Type B pancreatic cell (in vitro differentiated cells): ENCODE data around the gene RALGPS1. TPM values are rescaled to one million over a fixed set of nuclear protein-coding genes. Genes with fewer than 3 reads are reported as not detected.

Experiments
- DNase-seq: peaks from one replicate; pipeline ENCODE4 v3.0.0; 2021; ENCODE audit warnings: mixed read lengths; ENCODE audit not compliant: unreplicated experiment; ENCODE audit errors: extremely low spot score
- H3K27ac Mint-ChIP-seq: 2 replicates; pipeline ENCODE4 v1.8.0; 2021; ENCODE audit warnings: mild to moderate bottlenecking, mixed read lengths
- H3K27me3 Mint-ChIP-seq: 2 replicates; pipeline ENCODE4 v1.8.0; 2021; ENCODE audit warnings: mixed read lengths
- H3K36me3 Mint-ChIP-seq: 2 replicates; pipeline ENCODE4 v1.8.0; 2021; ENCODE audit warnings: mixed read lengths
- H3K4me1 Mint-ChIP-seq: one replicate; pipeline ENCODE4 v1.8.0; 2021; ENCODE audit warnings: mixed read lengths; ENCODE audit not compliant: unreplicated experiment
- H3K4me3 Mint-ChIP-seq: 2 replicates; pipeline ENCODE4 v1.8.0; 2021; ENCODE audit warnings: mild to moderate bottlenecking, mixed read lengths
- H3K9me3 Mint-ChIP-seq: 2 replicates; pipeline ENCODE4 v1.8.0; 2021; ENCODE audit warnings: mixed read lengths
- total RNA-seq: library from RNA; stranded (reverse); gene quantifications from 2 replicates; pipeline ENCODE4 v1.2.1, GENCODE V29; 2021; ENCODE audit warnings: low replicate concordance
- TF ChIP-seq, protein P1 (sequence below): fragments of 200-600 bp; sonication (generic); conservative IDR thresholded peaks from 2 replicates; pipeline ENCODE4 v1.5.0; 2021; ENCODE audit warnings: antibody characterized with exemption, mild to moderate bottlenecking

The RALGPS1 gene
- total RNA-seq, 1 donor from 2014 or later: 16.7 TPM

DNA sequence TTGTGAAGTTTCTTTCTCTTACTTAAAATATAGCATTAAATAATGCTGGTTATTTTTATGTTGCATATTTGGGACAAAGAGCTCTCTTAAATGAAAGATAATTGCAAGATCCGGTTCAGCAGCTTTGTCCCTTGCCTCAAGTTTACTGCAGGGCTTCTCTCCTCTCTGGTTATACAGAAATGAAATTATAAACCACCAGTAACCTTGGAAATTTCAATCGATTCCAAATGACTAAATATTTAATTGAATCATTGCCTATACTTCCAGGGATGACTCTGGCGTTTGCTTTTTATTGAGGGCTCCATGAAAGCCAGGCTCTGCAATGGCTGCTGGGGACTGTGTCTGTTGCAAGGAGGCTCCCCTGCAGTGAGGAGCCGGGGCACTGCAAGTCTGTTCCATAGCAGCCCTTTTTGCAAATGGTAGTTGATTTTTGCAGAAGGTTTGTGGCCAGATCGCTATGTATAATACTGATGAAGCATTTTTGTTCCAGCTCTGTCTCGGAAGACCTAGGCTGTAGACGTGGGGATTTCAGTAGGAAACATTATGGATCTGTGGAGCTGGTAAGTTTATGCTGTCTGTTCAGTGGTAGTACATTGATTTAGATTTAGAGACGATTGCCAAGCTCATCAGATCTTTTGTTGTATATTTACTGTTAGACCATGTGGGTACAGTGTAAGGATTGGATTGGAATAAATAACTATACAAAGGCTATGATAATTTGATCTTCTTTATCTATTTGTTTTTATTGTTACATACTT is 350.1 kb downstream of the RALGPS1 start, which contains the start of gene GARNL3:
Gene GARNL3, plus strand, starts transcription at position 313 of the 758 bp plus-strand sequence. Its CDS starts 104 bp downstream, at position 417.
- DNase-seq: no peak
- Mint-ChIP-seq H3K4me3 (peak within 1 kb of the TSS; percentile 39), H3K27me3 (no peaks in the 10 kb centered on the region), H3K27ac (no peak within 1 kb of the TSS), H3K36me3 (no peaks in the 10 kb centered on the region), H3K4me1 (peaks cover 21% of the 10 kb centered on the region), H3K9me3 (no peaks in the 10 kb centered on the region)
- TF ChIP-seq, protein P1, sequence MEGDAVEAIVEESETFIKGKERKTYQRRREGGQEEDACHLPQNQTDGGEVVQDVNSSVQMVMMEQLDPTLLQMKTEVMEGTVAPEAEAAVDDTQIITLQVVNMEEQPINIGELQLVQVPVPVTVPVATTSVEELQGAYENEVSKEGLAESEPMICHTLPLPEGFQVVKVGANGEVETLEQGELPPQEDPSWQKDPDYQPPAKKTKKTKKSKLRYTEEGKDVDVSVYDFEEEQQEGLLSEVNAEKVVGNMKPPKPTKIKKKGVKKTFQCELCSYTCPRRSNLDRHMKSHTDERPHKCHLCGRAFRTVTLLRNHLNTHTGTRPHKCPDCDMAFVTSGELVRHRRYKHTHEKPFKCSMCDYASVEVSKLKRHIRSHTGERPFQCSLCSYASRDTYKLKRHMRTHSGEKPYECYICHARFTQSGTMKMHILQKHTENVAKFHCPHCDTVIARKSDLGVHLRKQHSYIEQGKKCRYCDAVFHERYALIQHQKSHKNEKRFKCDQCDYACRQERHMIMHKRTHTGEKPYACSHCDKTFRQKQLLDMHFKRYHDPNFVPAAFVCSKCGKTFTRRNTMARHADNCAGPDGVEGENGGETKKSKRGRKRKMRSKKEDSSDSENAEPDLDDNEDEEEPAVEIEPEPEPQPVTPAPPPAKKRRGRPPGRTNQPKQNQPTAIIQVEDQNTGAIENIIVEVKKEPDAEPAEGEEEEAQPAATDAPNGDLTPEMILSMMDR: no peak

DNA sequence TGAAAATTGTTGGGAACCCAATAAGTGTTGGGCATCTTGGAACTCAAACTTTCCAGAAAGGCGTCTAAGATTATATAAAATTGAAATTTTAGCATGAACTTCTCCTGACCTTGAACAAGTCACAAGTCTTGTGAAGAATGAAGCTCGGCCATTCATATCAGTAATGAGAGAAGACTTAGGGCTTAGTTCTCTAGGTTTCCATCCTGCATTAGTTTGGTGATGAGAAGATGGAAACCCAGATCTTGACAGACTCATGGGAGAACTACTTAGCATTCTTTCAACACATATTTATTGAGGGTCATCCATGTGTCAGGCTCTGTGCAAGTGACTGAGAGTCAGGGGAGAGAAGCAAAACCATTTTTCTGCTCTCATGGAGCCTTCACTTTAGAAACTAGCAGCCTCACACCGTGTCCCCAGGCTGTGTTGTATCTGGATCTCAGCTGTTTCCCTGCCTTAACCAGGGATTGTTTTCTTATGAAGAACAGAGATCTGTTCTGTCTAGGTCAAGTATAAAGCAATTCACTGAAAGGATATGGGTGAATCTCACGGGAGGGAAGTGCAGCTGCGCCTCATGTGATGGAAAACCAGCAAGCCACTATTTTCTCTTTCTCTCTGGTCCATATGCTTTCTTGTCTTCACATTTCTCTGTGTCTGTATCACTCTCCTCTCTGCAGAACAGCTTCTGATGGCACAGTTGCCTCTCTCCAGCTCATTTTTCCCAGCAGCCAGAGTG is 353.4 kb downstream of the RALGPS1 start:
- Mint-ChIP-seq H3K27ac (no peak overlapping the region), H3K4me3 (no peak overlapping the region), H3K4me1 (peaks cover 21% of the 10 kb centered on the region), H3K36me3 (peaks cover 7% of the 10 kb centered on the region), H3K9me3 (no peaks in the 10 kb centered on the region), H3K27me3 (no peaks in the 10 kb centered on the region)
- TF ChIP-seq, protein P1: no peak
- DNase-seq: no peak

DNA sequence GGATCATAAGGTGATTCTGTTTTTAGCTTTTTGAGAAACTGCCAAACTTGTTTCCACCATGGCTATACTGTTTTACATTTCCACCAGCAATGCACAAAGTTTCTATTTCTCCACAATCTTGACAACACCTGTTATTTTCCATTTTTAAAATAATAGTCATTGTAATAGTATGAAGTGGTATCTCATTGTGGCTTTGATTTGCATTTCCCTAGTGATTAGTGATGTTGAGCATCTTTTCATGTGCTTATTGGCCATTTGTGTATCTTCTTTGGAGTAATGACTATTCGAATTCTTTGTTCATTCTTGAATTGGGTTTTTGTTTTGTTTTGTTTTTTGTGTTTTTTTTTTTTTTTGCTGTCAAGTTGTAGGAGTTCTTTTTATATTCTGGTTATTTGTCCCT is 354.9 kb downstream of the RALGPS1 start:
- Mint-ChIP-seq H3K27me3 (no peaks in the 10 kb centered on the region), H3K27ac (no peak overlapping the region), H3K36me3 (peaks cover 9% of the 10 kb centered on the region), H3K4me3 (no peak overlapping the region), H3K9me3 (no peaks in the 10 kb centered on the region), H3K4me1 (peaks cover 12% of the 10 kb centered on the region)
- DNase-seq: no peak
- TF ChIP-seq, protein P1: no peak

Other genes with a start within 250 kb of the RALGPS1 start
- 16.7 and 19.5 TPM in 2 replicates for gene ZBTB43, start 109.7 kb upstream of the RALGPS1 start, total RNA-seq
- gene ZBTB34, start 54.1 kb upstream of the RALGPS1 start, total RNA-seq: 19.7 and 20.2 TPM in 2 replicates
- gene ANGPTL2, start 207.9 kb downstream of the RALGPS1 start, total RNA-seq: 5.4 and 20.6 TPM in 2 replicates